ENCODE data around the gene CLCNKA.
"Not testable (repeated sequence)": the region's sequence is repeated elsewhere in the genome, so short reads cannot be mapped to it uniquely, and the experiment has no call there.

CLCNKA gene

DNA sequence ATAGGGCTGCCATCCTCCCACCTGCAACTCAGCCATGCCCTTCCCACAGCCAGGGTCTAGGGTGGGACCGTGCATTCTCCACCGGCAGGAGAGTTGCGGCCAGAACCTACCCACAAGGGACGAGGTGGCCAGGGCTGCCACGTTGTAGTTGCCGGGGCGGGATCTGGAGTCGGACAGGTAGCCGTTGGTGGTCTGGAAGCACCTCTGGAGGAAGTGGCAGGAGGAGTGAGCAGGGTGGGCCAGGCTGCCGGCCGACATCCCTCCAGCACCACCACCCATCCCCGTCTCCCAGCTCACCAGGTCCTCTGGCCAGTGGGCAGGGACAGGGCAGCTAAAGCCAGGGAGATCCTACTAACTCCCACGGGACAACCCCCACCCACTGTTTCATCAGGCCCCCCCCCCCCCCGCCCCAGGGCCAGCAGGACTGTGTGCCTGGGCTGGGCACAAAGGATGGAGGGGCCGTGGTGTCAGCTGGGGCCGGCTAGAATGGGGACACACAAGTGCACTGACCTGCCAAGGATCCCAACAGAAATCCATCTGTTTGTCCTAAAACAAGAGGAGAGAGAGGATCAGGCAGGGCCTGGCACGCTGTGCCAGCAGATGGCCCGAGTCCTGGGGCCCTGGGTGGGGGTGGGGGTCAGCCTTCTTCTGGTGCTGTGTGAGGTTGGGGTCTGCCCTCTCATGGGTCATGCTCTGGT lies 40.3 kb downstream of the CLCNKA start:
- DNase-seq (ENCODE audit: low read depth in 1 of 2, low spot score in 1 of 2) = not testable (repeated sequence)

DNA sequence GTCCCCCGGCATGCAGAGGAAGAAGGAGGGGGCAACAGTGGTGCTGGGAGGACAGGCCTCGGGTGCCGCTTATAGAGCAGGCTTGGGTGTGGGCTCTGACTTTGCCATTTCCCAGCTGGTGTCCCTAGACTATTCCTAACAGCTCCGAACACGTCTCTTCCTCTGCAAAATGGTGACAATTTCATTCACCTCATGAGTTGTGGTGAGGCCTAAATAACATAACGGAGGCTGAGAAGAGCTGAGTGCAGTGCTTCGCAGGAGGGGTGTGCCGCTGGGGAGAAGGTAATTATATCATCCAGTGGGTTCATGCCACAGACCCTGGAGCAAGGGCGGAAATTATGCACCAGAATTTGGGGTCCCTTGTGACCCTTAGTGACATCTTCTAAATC lies 40.8 kb downstream of the CLCNKA start:
- DNase-seq (ENCODE audit: low read depth in 1 of 2, low spot score in 1 of 2) = not testable (repeated sequence)

DNA sequence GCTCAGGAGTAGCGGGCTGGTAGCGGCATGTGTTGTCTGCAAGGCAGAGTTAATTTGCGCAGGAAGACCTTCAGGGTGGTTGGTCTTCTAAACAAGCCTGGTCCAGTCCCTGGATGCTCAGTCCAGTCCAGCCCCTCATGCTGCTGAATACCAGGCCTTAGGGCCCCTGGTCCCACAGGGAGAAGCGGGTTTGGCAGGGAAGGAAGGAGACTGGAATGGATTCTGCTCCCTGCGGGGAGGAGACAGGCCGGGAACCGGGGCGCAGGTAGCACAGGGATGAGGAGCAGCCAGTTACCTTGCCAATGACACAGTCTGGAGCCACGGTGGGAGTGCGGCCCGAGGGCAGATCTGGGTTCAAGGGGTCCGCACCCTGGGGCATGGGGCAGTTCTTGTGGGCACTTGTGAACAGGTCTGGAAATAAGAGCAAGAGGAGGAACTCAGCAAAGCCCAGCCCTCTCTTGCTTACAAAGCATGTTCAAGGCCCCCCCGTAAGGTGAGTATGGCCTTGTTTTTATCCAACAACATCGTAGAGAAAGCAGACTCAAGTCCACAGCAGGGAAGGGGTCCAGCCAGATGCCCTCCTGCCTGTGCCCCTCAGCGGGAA lies 41.5 kb downstream of the CLCNKA start:
- DNase-seq (ENCODE audit: low read depth in 1 of 2, low spot score in 1 of 2) = no peak

DNA sequence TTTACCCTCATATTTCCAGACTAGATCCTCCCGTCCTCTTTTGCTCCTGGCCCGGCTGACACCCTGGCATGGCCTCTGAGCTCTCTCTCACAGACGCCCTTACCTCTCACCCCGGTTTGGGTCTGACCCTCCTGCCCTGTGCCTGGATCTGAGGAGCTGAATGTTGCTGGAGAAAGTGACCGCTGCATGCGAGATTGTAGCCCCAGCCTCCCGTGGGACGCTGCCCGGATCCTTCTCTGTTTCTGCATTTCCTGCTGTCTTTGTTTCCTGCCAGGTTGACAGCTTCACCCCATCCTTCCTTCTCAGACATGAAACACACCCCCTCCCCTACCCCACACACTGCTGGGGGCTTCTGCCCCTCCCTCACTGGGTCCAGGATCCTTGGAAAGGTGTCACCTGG lies 42.1 kb downstream of the CLCNKA start:
- DNase-seq (ENCODE audit: low read depth in 1 of 2, low spot score in 1 of 2) = no peak

DNA sequence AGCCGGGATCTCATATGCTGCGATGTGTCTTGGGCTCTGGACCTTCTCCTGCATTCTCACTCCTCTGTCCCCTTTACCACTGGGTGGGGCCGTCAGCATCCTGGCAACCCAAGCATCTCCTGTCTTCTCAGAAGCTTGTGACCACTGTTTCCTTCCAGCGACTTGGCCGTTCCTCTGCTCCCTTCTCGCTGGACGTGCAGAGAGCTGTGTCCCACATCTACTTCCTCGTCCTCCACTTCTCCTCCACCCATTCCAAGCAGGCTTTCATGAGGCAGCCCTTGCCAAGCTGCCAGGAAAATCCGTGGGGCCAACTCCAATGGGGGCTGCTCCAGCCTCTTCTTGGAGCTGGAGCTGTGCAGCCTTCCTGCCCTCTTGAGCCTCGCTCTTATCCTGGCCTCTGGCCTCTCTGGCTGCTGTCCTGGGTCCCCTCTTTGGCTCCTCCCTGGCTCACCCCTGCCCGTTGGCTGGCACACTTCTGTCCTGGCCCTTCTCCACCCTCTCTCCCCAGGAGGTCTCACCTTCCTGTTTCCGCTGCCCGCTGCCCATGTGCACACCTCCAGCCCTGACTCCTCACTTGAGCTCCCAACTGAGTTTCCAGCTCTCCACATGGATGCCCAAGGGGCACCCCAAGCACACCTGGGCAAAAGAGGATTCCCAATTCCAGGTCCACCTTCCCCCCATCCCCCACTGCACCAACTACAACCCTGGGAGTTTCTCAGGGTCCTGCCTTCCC lies 42.9 kb downstream of the CLCNKA start:
- DNase-seq (ENCODE audit: low read depth in 1 of 2, low spot score in 1 of 2) = no peak

DNA sequence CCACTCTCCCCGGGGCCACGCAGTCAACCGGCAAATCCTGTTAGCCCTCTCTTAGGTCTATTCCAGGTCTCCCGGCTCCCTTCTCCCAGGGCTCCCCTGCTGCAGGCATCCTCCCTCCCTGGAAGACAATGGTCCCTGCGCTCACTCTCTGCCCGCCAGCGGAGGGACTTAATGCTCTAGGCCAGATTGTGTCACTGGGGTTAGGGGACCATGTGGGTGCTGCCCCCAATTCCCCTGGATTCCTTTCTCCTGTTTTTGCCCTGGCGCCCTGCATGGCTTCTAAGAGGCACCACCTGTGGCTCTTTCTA lies 43.4 kb downstream of the CLCNKA start:
- DNase-seq (ENCODE audit: low read depth in 1 of 2, low spot score in 1 of 2) = no peak

DNA sequence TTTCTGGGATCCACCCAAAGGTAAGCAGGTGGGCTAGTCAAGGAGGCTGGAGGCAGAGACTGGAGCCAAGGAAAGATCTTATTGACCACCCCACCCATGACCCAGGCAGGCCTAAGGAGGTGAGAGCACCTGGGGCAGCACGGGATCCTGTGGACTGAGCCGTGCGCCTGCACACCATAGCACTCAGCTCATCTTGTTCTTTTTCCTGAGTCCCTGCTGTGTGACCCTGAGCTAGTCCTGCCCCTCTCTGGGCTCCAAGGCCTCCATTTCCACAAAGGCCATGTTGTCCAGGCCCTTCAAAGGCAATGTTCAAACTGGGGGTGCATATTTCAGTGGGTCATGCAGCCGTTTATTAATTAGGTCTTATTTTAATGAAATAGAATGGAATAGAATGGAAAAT lies 44.4 kb downstream of the CLCNKA start:
- no peak for DNase-seq (ENCODE audit: low read depth in 1 of 2, low spot score in 1 of 2)

DNA sequence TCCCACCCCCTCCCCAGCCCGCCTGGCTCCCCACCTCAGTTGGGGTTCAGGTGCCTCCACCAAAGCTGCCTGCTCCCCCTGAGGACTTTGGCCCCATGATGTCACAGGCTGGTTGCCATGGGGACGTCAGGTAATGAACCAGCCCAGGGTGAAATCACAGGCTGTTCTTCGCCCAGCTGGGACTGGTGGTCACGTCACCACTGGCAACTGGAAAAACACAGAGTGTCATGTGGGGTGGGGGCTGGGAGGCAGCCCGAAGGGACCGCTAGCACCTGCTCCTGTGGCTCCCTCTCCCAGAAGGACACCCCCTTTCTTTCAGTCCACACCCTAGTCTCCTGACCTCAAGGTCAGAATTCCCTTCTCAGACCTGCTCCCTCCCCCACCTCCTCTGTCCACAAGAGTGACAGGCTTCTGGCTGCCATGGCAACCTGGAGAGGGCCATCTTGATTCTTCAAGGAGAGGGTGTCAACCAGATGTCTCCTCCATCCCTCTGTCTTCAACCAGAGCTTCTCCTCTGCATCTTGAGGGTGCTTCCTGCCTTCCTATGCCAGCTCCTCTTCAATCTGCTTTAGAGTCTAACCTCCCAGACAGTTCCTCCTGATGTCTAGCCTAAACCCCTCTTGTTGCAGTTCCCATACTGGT lies 45.4 kb downstream of the CLCNKA start:
- DNase-seq (ENCODE audit: low read depth in 1 of 2, low spot score in 1 of 2) = no peak

DNA sequence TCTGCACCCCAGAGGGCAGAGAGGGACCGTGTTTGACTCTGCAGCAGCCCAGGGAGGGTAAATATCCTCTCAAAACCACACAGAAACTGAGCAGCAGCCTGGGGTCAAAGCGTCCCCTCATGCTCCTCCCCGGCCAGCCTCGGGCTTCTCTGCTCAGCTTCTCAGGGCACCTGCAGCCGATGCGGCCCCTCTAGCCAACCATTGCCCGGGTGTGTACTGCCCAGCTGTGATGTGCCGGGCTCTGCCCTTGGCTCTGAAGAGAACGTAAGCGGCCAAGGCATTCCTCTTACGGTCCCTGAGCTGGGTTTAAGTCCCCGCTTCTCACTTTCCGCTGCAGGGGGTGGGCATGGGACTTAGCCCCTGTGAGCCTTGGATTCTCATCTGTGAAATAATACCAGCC lies 46.1 kb downstream of the CLCNKA start:
- DNase-seq (ENCODE audit: low read depth in 1 of 2, low spot score in 1 of 2) = no peak

DNA sequence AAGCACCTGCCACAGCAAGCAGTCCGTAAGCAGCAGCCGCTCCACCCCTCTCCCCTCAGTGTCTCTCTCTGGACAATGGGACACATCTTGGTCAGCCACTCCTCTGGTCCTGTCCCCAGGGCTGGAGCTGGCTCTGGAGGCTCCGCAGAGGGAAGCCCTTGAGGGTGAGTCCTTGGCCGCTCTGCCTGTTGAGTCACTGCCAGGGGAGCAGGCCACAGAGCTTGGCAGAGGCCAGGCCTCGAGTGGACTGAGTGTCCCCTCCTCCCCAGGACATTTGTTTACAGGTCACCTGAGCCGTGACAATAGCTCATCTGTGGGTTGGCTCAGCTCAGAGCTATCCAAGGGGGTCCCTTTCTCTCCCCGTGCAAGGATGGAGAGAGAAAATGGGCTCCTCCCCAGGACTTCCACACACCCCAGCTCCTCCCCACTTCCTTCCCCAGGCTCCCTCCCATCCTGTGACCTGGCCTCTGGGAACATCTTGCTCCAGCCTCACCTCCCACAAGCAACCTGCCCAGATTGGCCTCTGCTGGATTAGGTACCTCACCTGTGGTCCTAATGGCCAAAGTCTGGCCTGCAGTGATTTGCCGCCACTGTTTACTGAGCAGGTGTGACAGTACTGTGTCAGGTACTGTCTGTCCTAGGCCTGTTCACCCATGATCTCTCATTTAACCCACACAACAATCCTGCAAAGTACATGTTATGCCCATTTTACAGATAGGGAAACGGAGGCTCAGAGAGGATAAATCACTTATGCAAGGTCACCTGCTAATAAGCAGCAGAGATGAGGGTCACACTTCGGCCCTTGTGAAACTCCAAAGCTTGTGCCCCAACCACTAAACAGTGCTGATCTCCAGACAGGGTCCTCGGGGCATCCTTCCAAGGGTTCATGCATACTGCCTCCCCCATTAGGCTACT lies 46.8 kb downstream of the CLCNKA start:
- DNase-seq (ENCODE audit: low read depth in 1 of 2, low spot score in 1 of 2) = no peak

DNA sequence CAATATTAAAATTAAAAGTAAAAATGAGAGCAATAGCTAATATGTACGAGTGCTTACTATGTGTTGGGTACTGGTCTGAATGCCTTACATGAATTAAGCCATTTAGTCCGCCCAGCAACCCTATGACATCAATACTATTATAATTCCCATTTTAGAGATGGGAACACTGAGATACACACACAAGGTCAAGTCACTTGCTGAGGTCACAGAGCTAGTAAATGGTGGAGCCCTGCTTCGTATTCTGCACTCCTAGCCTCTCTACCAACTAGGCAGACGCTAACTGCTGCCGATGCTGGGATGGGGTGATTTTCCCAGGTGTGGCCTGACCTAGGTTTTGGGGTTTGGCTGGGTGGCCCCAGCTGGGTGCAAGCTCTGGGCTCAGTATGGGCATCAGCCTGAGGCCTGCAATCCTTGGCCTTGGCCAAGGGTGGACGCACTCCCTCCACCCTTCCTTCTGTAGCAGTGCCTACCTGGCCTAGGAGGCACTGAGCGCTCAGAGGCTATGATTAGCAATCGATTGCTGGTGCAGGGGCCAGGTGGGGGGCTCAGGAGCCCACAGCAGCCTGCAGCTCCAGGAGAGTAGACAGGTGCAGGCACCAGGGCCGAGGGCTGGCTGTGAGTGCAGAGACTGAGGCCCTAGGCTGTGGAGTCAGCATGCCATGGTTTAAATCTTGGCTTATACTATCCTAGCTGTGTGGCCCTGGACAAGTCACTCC lies 49.0 kb downstream of the CLCNKA start:
- DNase-seq (ENCODE audit: low read depth in 1 of 2, low spot score in 1 of 2) = no peak

DNA sequence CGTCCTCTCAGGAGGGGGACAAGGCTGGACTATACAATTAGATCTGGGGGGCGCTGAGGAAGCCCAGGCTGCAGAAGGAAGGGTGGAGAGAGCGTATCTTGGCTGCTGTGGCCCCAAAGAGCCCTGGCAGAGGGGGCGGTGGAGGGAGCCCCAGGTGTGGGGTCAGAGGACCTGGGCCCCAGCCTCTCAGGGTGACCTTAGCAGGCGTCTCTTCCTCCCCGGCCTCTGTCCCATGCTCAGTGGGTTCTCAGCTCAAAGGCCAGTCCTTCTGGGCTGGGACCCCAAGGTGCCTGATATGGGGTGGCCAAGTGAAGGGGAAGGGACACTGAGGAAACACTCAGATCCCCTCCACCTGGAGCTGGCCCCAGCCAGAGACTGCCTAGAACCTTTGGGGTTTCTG lies 49.8 kb downstream of the CLCNKA start:
- DNase-seq (ENCODE audit: low read depth in 1 of 2, low spot score in 1 of 2) = no peak

DNA sequence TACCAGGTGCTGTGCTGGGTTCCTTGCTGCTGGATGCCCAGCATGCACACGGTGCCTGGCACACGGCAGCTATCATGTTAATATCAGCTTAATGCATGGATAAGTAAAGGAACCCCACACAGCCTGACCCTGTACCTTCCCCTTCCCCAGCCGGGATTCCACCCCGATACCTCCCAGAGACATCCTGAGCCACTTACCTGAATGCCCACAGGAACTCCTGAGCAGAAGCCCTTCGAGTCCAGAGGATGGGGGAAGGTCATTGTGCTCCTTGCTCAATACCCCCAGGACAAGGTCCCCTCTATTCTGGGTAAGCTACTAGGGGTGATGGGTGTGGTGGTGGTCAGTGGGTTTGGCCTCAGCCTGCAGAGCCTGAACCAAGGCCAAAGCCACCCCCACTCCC lies 50.3 kb downstream of the CLCNKA start:
- DNase-seq (ENCODE audit: low read depth in 1 of 2, low spot score in 1 of 2) = no peak

DNA sequence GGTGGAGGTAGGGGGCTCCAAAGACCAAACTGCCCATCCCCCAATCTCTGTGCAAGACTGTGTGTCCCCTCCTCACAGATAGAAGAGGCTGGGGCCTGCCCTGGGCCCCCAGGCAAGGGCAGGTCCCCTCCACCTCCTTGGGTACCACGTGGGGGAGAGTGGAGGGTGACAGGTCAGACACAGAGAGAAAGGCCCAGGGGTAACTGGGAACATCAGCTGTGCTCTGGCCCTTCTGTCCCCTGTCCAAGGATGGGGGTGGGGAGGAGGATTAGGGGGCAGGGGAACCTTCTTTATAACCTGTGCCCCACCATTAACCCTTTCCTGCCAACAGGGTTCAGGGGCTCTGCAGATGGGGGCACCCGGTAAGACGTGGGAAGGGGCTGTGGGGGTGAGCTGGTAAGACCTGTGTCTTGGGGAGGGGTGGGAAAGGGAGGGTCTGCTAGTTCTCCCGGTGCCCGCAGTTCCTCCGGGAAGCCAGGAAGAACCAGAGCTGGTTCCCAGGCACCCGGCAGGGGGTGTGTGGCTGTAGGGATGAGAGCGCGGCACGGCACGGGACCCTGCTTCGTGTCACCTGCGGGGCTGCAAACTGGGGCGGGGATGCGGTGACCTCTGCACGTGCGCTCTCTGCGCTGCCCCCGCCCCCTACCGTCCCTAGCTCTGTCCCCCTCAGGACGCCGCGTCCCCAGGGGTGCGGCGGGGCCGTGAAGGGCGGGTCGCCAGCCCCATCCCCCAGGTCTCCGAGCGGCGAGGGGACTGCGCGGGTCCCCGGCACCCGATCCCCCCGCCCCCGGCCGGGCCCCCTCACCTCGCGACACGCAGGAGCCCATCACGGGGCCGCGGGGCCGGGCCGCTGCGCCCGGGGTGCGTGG lies 51.0 kb downstream of the CLCNKA start:
- no peak for DNase-seq (ENCODE audit: low read depth in 1 of 2, low spot score in 1 of 2)

DNA sequence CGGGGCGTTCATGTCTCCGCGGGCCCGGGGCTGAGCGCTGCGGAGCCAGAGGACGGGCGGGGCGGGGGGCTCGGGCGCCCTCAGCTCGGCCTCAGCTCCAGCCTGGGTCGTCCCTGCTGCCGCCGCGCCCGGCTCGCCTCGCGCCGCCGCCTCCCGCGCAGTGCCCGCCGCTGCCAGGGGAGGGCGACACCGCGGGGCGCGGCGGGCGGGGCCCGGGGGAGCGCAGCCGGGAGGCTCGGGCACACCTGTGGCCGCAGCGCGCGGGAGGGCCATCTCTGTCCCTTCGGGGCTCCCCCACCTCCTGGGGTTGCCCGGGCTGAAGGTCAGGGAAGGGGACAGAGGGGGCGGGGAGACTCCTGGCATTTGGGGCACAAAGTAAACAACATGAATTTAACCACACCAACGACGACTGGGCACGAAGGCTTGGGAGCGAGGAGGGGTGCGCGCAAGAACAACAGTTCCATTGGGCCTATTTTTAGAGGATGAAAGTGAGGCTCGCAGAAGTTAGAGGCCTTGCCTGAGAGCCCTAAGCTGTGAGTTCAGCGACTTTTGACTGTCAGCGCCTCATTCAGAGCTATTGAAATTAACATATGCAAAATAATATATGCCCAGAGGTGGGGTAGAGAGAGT lies 51.8 kb downstream of the CLCNKA start, which contains the start of gene FAM131C:
FAM131C (minus strand) TSS at position 162 of the 630 bp plus-strand sequence. CDS start 209 bp downstream, outside the sequence.
- peak; percentile 12 to 13 for DNase-seq (ENCODE audit: low read depth in 1 of 2, low spot score in 1 of 2)

DNA sequence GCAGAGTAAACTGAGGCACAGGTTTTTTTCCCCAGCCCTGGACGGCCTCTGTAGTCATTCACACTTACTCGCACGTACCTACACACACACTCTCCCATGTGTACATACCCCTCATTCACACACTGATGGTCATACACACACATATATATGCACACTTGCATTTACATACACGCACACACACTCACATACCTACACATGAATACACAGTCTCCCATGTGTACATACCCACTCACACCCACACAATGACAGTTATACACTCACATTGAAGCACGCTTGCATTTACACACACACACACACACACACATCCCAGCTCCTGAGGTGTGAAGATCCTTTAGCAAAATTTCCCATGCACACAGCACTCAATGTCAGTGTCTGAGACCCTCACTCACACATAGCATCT lies 52.4 kb downstream of the CLCNKA start:
- no peak for DNase-seq (ENCODE audit: low read depth in 1 of 2, low spot score in 1 of 2)

DNA sequence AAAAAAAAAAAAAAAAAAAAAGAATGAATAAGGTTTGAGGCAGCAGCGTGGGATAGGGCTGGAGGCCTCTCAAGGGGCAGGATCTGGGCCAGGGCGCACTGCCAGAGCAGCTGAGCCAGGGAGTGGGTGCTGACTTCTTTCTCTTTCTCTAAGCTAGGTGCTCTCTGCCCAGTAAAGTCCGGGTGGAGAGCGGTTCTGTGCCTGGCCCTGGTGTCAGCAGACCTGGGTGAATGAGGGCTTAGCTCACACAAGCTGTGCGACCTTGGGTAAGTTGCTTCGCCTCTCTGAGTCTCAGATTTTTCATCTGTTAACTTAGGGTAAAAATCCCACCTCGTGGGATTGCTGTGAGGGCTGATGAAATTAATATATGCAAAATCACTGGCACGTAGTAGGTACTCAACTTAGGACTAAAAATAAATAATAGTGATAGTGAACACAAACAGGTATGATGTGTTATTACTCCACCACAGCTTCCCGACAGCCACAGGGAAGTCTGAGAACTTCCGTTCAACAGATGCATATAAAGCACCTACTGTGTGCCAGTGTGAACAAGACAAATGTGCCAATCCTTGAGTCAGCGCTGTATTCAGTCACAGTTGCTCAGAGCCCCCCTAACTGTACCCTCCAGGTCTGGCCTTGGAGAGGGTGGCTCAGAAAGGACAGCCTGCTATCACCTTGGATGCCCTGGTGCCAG lies 53.6 kb downstream of the CLCNKA start:
- DNase-seq (ENCODE audit: low read depth in 1 of 2, low spot score in 1 of 2) = no peak

Data from activated CD4-positive, alpha-beta T cell treated with anti-CD3 and anti-CD28 coated beads, Interleukin-2, amount 50 U/mL, for 24 hours (primary cell).